Skeletal muscle tissue (tissue), 5 donors: ENCODE data around the gene FRZB. TPM values are rescaled to one million over a fixed set of nuclear protein-coding genes. Genes with fewer than 3 reads are reported as not detected.

Experiments used
- H3K27ac ChIP-seq: one replicate; pipeline ENCODE4 v1.7.0; 2013; ENCODE audit warnings: mild to moderate bottlenecking, low read depth, low read length, inconsistent platforms
- H3K27me3 ChIP-seq, 3 donors: one replicate each; pipeline ENCODE4 v1.7.0; 2013; ENCODE audit warnings: low read length in 3 of 3; ENCODE audit not compliant: control insufficient read depth in 3 of 3, insufficient read depth in 3 of 3
- H3K36me3 ChIP-seq, 3 donors: one replicate each; pipeline ENCODE4 v1.7.0; 2013; ENCODE audit warnings: low read length in 3 of 3; ENCODE audit not compliant: control insufficient read depth in 3 of 3, insufficient read depth in 3 of 3
- H3K4me1 ChIP-seq, 3 donors: one replicate each; pipeline ENCODE4 v1.7.0; 2013; ENCODE audit warnings: low read length in 3 of 3, mild to moderate bottlenecking in 3 of 3; ENCODE audit not compliant: control insufficient read depth in 3 of 3, insufficient read depth in 3 of 3
- H3K4me3 ChIP-seq, 3 donors: one replicate each; pipeline ENCODE4 v1.7.0; 2013; ENCODE audit warnings: low read length in 3 of 3
- H3K9ac ChIP-seq, 3 donors: one replicate each; pipeline ENCODE4 v1.7.0; 2013; ENCODE audit warnings: low read length in 3 of 3, mild to moderate bottlenecking in 3 of 3, moderate library complexity in 2 of 3, low read depth in 1 of 3
- H3K9me3 ChIP-seq, 3 donors: one replicate each; pipeline ENCODE4 v1.7.0; 2013; ENCODE audit warnings: low read length in 3 of 3; ENCODE audit not compliant: control insufficient read depth in 3 of 3
- small RNA-seq: library from RNA; depleted of rRNA; stranded (forward); fragments of <200 nt; gene quantifications from one replicate; pipeline ENCODE3, GENCODE V24; 2014
- total RNA-seq: library from RNA; depleted of rRNA; stranded (reverse); fragments of >200 nt; gene quantifications from one replicate; pipeline ENCODE4 v1.2.3, GENCODE V29; 2014
- donor health status: Osteomylitis.

FRZB gene
- total RNA-seq, 1 donor from 2014 or later, result 6.8 TPM

DNA sequence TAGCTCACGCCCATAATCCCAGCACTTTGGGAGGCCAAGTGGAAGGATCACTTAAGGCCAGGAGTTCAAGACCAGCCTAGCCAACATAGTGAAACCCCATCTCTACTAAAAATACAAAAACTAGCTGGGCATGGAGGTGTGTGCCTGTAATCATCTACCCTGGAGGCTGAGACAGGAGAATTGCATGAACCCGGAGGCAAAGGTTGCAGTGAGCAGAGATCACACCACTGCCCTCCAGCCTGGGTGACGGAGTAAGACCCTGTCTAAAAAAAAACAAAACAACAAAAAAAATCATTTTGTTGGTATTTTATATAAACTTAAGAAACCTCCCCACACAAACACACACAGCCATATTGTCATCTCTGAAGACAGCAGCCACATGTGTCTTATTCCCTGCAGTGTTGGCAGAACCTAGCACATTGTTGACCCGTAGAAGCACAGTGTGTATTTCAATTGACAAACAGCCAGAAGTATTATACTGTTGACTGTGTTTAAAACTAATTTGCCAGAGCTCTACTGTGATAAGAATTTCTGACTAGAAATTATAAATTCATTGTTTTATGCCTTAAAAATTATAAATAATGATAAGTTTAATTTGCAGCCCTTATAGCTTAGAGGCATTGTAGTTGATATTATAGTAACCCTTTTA, 82.3 kb downstream of the FRZB start:
- Histone ChIP-seq H3K9me3 (no peaks in the 10 kb centered on the region), H3K27ac (no peak overlapping the region), H3K4me3 (no peak overlapping the region), H3K4me1 (peaks cover 0 to 2% (median 0%) of the 10 kb centered on the region in 3 donors), H3K36me3 (no peaks in the 10 kb centered on the region), H3K9ac (peak overlapping the region in 1 of 3 donors; percentile 38), H3K27me3 (no peaks in the 10 kb centered on the region)

Small RNAs within 50 kb of the gene (small RNA-seq; reads per million reads assigned to genes)
- not detected for gene RF00019
- not detected for gene RNU6-1122P

Other genes starting within 250 kb of the FRZB start
- gene DNAJC10, start 150.4 kb downstream of the FRZB start, total RNA-seq, result 27.1 TPM
- gene NCKAP1, start 171.8 kb upstream of the FRZB start, total RNA-seq, result 83.0 TPM
- 2.1 TPM for gene DUSP19, start 212.1 kb upstream of the FRZB start, total RNA-seq